ENCODE data around the gene LIMS4.
"Not testable (repeated sequence)": the region's sequence is repeated elsewhere in the genome, so short reads cannot be mapped to it uniquely, and the experiment has no call there.

The LIMS4 gene

DNA sequence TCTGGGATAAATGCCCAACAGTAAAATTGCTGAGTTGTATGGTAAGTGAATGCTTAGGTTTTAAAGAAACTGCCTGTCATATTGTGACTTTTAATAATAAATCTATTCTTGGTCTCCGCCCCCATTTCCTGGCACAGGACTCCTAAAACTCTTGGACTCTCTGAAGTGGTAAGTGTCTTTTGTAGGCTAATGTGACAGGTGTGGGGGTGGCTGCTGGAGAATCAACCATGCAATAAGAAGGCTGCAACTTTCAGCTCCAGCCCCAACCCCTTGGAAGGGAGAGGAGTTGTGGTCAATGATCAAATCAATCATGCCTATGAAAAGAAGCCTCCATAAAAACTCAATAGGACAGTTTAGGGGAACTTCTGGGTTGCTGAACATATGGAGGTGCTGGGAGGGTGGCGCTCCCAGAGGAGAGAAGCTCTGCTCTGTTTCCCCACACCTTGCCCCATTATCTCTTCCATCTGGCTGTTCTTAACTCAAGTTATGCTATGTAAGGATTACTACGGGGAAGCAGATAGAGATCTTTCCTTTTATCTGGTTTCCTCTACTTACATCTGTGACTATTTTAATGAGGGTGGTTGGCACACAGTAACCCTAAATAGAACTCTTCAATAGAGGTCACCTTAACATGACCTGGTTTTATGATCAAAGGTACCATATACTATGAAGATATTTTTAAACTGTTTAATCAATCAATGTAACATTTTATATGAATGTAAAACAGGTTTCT is 3.2 kb upstream of the LIMS4 start:
- H3K4me1 ChIP-seq (ENCODE audit: control insufficient read depth in 2 of 2, insufficient read depth in 2 of 2, low read length in 2 of 2); H3K27me3 ChIP-seq (ENCODE audit: control insufficient read depth in 2 of 2, insufficient read depth in 2 of 2, low read length in 2 of 2); H3K36me3 ChIP-seq (ENCODE audit: control insufficient read depth in 2 of 2, insufficient read depth in 2 of 2, low read length in 2 of 2); H3K9ac ChIP-seq (ENCODE audit: low read depth in 1 of 2, low read length in 2 of 2); H3K9me3 ChIP-seq (ENCODE audit: control insufficient read depth in 2 of 2, low read length in 2 of 2); H3K27ac ChIP-seq (ENCODE audit: low read depth in 2 of 2, low read length in 2 of 2); H3K4me3 ChIP-seq (ENCODE audit: low read length in 2 of 2): not testable (repeated sequence)

- not testable (repeated sequence) for H3K36me3 ChIP-seq (ENCODE audit: control insufficient read depth in 2 of 2, insufficient read depth in 2 of 2, low read length in 2 of 2); H3K4me3 ChIP-seq (ENCODE audit: low read length in 2 of 2); H3K27ac ChIP-seq (ENCODE audit: low read depth in 2 of 2, low read length in 2 of 2); H3K9me3 ChIP-seq (ENCODE audit: control insufficient read depth in 2 of 2, low read length in 2 of 2); H3K27me3 ChIP-seq (ENCODE audit: control insufficient read depth in 2 of 2, insufficient read depth in 2 of 2, low read length in 2 of 2); H3K4me1 ChIP-seq (ENCODE audit: control insufficient read depth in 2 of 2, insufficient read depth in 2 of 2, low read length in 2 of 2); H3K9ac ChIP-seq (ENCODE audit: low read depth in 1 of 2, low read length in 2 of 2)
These were observed 2.3 kb upstream of the LIMS4 start for GRCh38 chr2:110474898-110475297.

DNA sequence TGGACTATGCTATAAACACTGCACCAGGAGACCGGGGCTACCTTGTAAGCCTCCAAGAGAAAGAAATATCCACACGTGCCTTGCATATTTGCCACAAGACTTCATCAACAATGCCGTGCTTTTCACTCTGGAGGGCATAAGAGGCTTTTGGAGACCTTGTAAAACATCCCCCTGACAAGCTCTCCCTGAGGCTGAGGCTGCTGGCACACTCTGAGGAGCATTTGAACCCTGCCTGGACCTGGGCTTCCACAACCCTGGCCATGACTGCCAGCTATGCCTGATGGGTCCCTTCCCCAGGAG is 393 bp upstream of the LIMS4 start:
- not testable (repeated sequence) for H3K27ac ChIP-seq (ENCODE audit: low read depth in 2 of 2, low read length in 2 of 2); H3K4me1 ChIP-seq (ENCODE audit: control insufficient read depth in 2 of 2, insufficient read depth in 2 of 2, low read length in 2 of 2); H3K9me3 ChIP-seq (ENCODE audit: control insufficient read depth in 2 of 2, low read length in 2 of 2); H3K36me3 ChIP-seq (ENCODE audit: control insufficient read depth in 2 of 2, insufficient read depth in 2 of 2, low read length in 2 of 2); H3K27me3 ChIP-seq (ENCODE audit: control insufficient read depth in 2 of 2, insufficient read depth in 2 of 2, low read length in 2 of 2); H3K9ac ChIP-seq (ENCODE audit: low read depth in 1 of 2, low read length in 2 of 2); H3K4me3 ChIP-seq (ENCODE audit: low read length in 2 of 2)

DNA sequence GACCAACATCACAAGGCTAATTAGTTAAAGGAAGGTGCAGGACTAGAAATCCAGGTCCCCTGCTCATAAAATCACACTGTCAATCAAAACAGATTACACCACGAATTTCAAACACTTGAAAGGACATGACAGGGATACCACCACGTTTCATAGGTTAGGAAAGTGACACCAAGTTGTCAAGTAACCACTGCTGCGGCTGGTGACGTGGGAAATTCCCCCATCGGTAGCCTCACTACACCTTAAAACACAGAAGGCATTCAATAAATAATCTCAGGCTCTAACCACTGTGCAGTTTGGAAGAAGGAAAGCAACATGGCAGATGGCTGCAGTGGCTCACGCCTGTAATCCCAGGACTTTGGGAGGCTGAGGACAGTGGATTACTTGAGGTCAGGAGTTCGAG is 3.7 kb downstream of the LIMS4 start:
- H3K9ac ChIP-seq (ENCODE audit: low read depth in 1 of 2, low read length in 2 of 2); H3K9me3 ChIP-seq (ENCODE audit: control insufficient read depth in 2 of 2, low read length in 2 of 2); H3K27ac ChIP-seq (ENCODE audit: low read depth in 2 of 2, low read length in 2 of 2); H3K27me3 ChIP-seq (ENCODE audit: control insufficient read depth in 2 of 2, insufficient read depth in 2 of 2, low read length in 2 of 2); H3K4me1 ChIP-seq (ENCODE audit: control insufficient read depth in 2 of 2, insufficient read depth in 2 of 2, low read length in 2 of 2); H3K4me3 ChIP-seq (ENCODE audit: low read length in 2 of 2); H3K36me3 ChIP-seq (ENCODE audit: control insufficient read depth in 2 of 2, insufficient read depth in 2 of 2, low read length in 2 of 2): not testable (repeated sequence)

- H3K9ac ChIP-seq (ENCODE audit: low read depth in 1 of 2, low read length in 2 of 2); H3K4me1 ChIP-seq (ENCODE audit: control insufficient read depth in 2 of 2, insufficient read depth in 2 of 2, low read length in 2 of 2): not testable (repeated sequence)
These were observed 7.3 kb downstream of the LIMS4 start for GRCh38 chr2:110465312-110465711.

GRCh38 chr2:110462458-110462857 is 10.2 kb downstream of the LIMS4 start:
- H3K9ac ChIP-seq (ENCODE audit: low read depth in 1 of 2, low read length in 2 of 2); H3K27me3 ChIP-seq (ENCODE audit: control insufficient read depth in 2 of 2, insufficient read depth in 2 of 2, low read length in 2 of 2); H3K27ac ChIP-seq (ENCODE audit: low read depth in 2 of 2, low read length in 2 of 2); H3K4me1 ChIP-seq (ENCODE audit: control insufficient read depth in 2 of 2, insufficient read depth in 2 of 2, low read length in 2 of 2); H3K36me3 ChIP-seq (ENCODE audit: control insufficient read depth in 2 of 2, insufficient read depth in 2 of 2, low read length in 2 of 2); H3K9me3 ChIP-seq (ENCODE audit: control insufficient read depth in 2 of 2, low read length in 2 of 2); H3K4me3 ChIP-seq (ENCODE audit: low read length in 2 of 2): not testable (repeated sequence)

More at GRCh38 chr2:110465312-110465711, 7.3 kb downstream of the LIMS4 start:
- H3K4me3 ChIP-seq (ENCODE audit: low read length in 2 of 2); H3K9me3 ChIP-seq (ENCODE audit: control insufficient read depth in 2 of 2, low read length in 2 of 2); H3K27me3 ChIP-seq (ENCODE audit: control insufficient read depth in 2 of 2, insufficient read depth in 2 of 2, low read length in 2 of 2); H3K36me3 ChIP-seq (ENCODE audit: control insufficient read depth in 2 of 2, insufficient read depth in 2 of 2, low read length in 2 of 2); H3K27ac ChIP-seq (ENCODE audit: low read depth in 2 of 2, low read length in 2 of 2): not testable (repeated sequence)

- not testable (repeated sequence) for H3K9me3 ChIP-seq (ENCODE audit: control insufficient read depth in 2 of 2, low read length in 2 of 2); H3K9ac ChIP-seq (ENCODE audit: low read depth in 1 of 2, low read length in 2 of 2); H3K4me1 ChIP-seq (ENCODE audit: control insufficient read depth in 2 of 2, insufficient read depth in 2 of 2, low read length in 2 of 2); H3K36me3 ChIP-seq (ENCODE audit: control insufficient read depth in 2 of 2, insufficient read depth in 2 of 2, low read length in 2 of 2); H3K27ac ChIP-seq (ENCODE audit: low read depth in 2 of 2, low read length in 2 of 2); H3K27me3 ChIP-seq (ENCODE audit: control insufficient read depth in 2 of 2, insufficient read depth in 2 of 2, low read length in 2 of 2); H3K4me3 ChIP-seq (ENCODE audit: low read length in 2 of 2)
These were observed 12.3 kb downstream of the LIMS4 start for GRCh38 chr2:110460318-110460717.

GRCh38 chr2:110457214-110457590 is 15.4 kb downstream of the LIMS4 start:
- H3K36me3 ChIP-seq (ENCODE audit: control insufficient read depth in 2 of 2, insufficient read depth in 2 of 2, low read length in 2 of 2); H3K9me3 ChIP-seq (ENCODE audit: control insufficient read depth in 2 of 2, low read length in 2 of 2); H3K4me3 ChIP-seq (ENCODE audit: low read length in 2 of 2); H3K27me3 ChIP-seq (ENCODE audit: control insufficient read depth in 2 of 2, insufficient read depth in 2 of 2, low read length in 2 of 2); H3K4me1 ChIP-seq (ENCODE audit: control insufficient read depth in 2 of 2, insufficient read depth in 2 of 2, low read length in 2 of 2); H3K9ac ChIP-seq (ENCODE audit: low read depth in 1 of 2, low read length in 2 of 2); H3K27ac ChIP-seq (ENCODE audit: low read depth in 2 of 2, low read length in 2 of 2): not testable (repeated sequence)

- not testable (repeated sequence) for H3K9ac ChIP-seq (ENCODE audit: low read depth in 1 of 2, low read length in 2 of 2); H3K27ac ChIP-seq (ENCODE audit: low read depth in 2 of 2, low read length in 2 of 2); H3K9me3 ChIP-seq (ENCODE audit: control insufficient read depth in 2 of 2, low read length in 2 of 2); H3K36me3 ChIP-seq (ENCODE audit: control insufficient read depth in 2 of 2, insufficient read depth in 2 of 2, low read length in 2 of 2); H3K4me3 ChIP-seq (ENCODE audit: low read length in 2 of 2); H3K27me3 ChIP-seq (ENCODE audit: control insufficient read depth in 2 of 2, insufficient read depth in 2 of 2, low read length in 2 of 2); H3K4me1 ChIP-seq (ENCODE audit: control insufficient read depth in 2 of 2, insufficient read depth in 2 of 2, low read length in 2 of 2)
These were observed 16.1 kb downstream of the LIMS4 start for GRCh38 chr2:110456291-110457213.

GRCh38 chr2:110455080-110455670 is 17.4 kb downstream of the LIMS4 start:
- H3K27me3 ChIP-seq (ENCODE audit: control insufficient read depth in 2 of 2, insufficient read depth in 2 of 2, low read length in 2 of 2); H3K9me3 ChIP-seq (ENCODE audit: control insufficient read depth in 2 of 2, low read length in 2 of 2); H3K27ac ChIP-seq (ENCODE audit: low read depth in 2 of 2, low read length in 2 of 2); H3K4me3 ChIP-seq (ENCODE audit: low read length in 2 of 2); H3K9ac ChIP-seq (ENCODE audit: low read depth in 1 of 2, low read length in 2 of 2); H3K36me3 ChIP-seq (ENCODE audit: control insufficient read depth in 2 of 2, insufficient read depth in 2 of 2, low read length in 2 of 2); H3K4me1 ChIP-seq (ENCODE audit: control insufficient read depth in 2 of 2, insufficient read depth in 2 of 2, low read length in 2 of 2): not testable (repeated sequence)
